Upper lobe of right lung (tissue), 1 donor: ENCODE results near the gene ATF1. TPM values are rescaled to one million over a fixed set of nuclear protein-coding genes. Genes with fewer than 3 reads are reported as not detected.
"Not testable (repeated sequence)": the region's sequence is repeated elsewhere in the genome, so short reads cannot be mapped to it uniquely, and the experiment has no call there.

ENCODE experiments used
- ATAC-seq: fragments of 200-7000 bp; cut with Tn5 transposase; one replicate; pipeline ENCODE4 v1.9.1; 2020; ENCODE audit warnings: mild to moderate bottlenecking, moderate library complexity
- DNase-seq: peaks from one replicate; pipeline ENCODE4 v3.0.0-alpha.2; 2020
- H3K27ac ChIP-seq: fragments of 200-600 bp; one replicate; pipeline ENCODE4 v1.8.0; 2022
- H3K27me3 ChIP-seq: fragments of 200-600 bp; one replicate; pipeline ENCODE4 v1.8.0; 2022; ENCODE audit warnings: mild to moderate bottlenecking
- H3K36me3 ChIP-seq: fragments of 200-600 bp; one replicate; pipeline ENCODE4 v1.8.0; 2022
- H3K4me1 ChIP-seq: fragments of 200-600 bp; one replicate; pipeline ENCODE4 v1.8.0; 2022
- H3K4me3 ChIP-seq: fragments of 200-600 bp; one replicate; pipeline ENCODE4 v1.8.0; 2022; ENCODE audit warnings: mild to moderate bottlenecking
- H3K9me3 ChIP-seq: fragments of 200-600 bp; one replicate; pipeline ENCODE4 v1.8.0; 2022
- intact Hi-C: fragments of 100-400 bp; cut with DNase I; formaldehyde crosslinking; loops from one replicate; pipeline ENCODE4 v1.11.0; 2022
- total RNA-seq: library from RNA; stranded (reverse); fragmentation: NEBNext Ultra II Directional; extraction: Animal tissue kit (Norgen Biotek cat#: 25700); gene quantifications from one replicate; pipeline ENCODE4 v1.2.1, GENCODE V29; 2021
- TF ChIP-seq, protein P1 (sequence below): fragments of 200-600 bp; IDR thresholded peaks from one replicate; pipeline ENCODE4 v1.8.0; 2022; ENCODE audit warnings: antibody characterized with exemption
- donor health status: DM: no; HTN: yes; CAD: no; lungs with severe emphysema.

The ATF1 gene
- total RNA-seq, 1 donor from 2014 or later: 36.8 TPM

DNA sequence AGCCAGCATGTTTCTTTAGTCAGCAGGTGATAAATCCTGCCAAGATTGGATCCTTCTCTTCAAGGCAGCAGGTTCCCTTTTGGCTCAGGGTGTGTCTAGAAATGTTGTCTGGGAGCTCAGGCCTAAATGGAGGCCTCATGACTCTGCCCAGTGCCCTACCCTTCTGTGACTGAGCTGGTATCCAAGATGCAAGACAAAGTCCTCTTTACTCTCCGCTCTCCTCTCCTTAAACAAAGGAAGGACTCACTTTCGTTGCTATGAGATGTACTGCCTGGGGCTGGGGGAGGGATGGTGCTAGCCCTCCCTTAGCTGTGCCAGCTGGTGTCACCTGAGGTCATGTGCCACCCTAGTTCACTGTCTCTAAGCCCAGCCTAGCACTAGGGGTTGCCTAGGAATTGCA is 65.0 kb downstream of the ATF1 start:
- no peak for ATAC-seq
- DNase-seq: no peak
- TF ChIP-seq, protein P1, sequence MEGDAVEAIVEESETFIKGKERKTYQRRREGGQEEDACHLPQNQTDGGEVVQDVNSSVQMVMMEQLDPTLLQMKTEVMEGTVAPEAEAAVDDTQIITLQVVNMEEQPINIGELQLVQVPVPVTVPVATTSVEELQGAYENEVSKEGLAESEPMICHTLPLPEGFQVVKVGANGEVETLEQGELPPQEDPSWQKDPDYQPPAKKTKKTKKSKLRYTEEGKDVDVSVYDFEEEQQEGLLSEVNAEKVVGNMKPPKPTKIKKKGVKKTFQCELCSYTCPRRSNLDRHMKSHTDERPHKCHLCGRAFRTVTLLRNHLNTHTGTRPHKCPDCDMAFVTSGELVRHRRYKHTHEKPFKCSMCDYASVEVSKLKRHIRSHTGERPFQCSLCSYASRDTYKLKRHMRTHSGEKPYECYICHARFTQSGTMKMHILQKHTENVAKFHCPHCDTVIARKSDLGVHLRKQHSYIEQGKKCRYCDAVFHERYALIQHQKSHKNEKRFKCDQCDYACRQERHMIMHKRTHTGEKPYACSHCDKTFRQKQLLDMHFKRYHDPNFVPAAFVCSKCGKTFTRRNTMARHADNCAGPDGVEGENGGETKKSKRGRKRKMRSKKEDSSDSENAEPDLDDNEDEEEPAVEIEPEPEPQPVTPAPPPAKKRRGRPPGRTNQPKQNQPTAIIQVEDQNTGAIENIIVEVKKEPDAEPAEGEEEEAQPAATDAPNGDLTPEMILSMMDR: no peak
- intact Hi-C loops: no loop called here
- Histone ChIP-seq H3K4me1 (peaks cover 10% of the 10 kb centered on the region), H3K27me3 (no peaks in the 10 kb centered on the region), H3K4me3 (no peak overlapping the region), H3K36me3 (no peaks in the 10 kb centered on the region), H3K27ac (no peak overlapping the region), H3K9me3 (no peaks in the 10 kb centered on the region)

GRCh38 chr12:50833801-50834200 is 69.9 kb downstream of the ATF1 start:
- H3K4me1 ChIP-seq, H3K27ac ChIP-seq, DNase-seq, H3K27me3 ChIP-seq, ATAC-seq, H3K36me3 ChIP-seq, H3K4me3 ChIP-seq, intact Hi-C loops, H3K9me3 ChIP-seq: not testable (repeated sequence)

GRCh38 chr12:50839042-50839441 is 75.1 kb downstream of the ATF1 start:
- Histone ChIP-seq H3K4me3 (no peak overlapping the region), H3K27ac (no peak overlapping the region), H3K27me3 (no peaks in the 10 kb centered on the region), H3K9me3 (no peaks in the 10 kb centered on the region), H3K36me3 (no peaks in the 10 kb centered on the region), H3K4me1 (no peaks in the 10 kb centered on the region)
- TF ChIP-seq, protein P1: no peak
- DNase-seq: no peak
- intact Hi-C loops: no loop called here
- ATAC-seq: no peak

DNA sequence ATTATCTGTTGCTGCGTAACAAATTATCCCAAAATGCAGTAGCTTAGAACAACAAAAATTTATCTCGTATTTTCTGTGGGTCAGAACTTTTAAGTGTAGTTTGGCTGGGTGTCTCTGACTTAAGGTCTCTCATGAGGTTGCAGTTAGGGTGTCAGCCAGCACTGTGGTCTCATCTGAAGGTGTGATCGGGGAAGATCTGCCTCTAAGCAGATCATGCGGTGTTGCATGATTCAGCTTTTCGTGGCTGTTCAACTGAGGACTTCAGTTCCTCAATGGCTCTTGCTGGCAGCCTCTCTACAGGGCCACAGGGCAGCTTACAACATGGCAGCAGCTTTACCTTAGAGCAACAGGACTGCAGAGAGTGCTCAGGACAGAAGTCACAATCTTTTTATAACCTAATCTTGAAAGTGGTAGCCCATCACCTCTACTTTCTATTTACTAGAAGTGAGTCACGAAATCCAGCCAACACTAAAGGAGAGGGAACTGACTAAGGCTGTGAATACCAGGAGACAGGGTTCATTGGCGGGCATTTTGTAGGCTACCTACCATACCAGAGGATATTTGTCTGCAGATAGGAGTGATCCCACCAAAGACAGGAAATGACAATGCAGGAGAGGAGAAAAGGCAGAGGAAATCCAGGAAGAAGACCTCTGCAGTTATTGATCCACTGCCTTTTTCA is 77.0 kb downstream of the ATF1 start:
- H3K9me3 ChIP-seq: no peaks in the 10 kb centered on the region
- no peaks in the 10 kb centered on the region for H3K4me1 ChIP-seq
- intact Hi-C loops: no loop called here
- TF ChIP-seq, protein P1: no peak
- DNase-seq (no peak), ATAC-seq (no peak)
- no peaks in the 10 kb centered on the region for H3K27me3 ChIP-seq
- no peaks in the 10 kb centered on the region for H3K36me3 ChIP-seq
- H3K27ac ChIP-seq: no peak overlapping the region
- H3K4me3 ChIP-seq: no peak overlapping the region

GRCh38 chr12:50841716-50842531 is 78.0 kb downstream of the ATF1 start:
- TF ChIP-seq, protein P1: no peak
- DNase-seq: no peak
- no peak overlapping the region for H3K4me3 ChIP-seq
- no peaks in the 10 kb centered on the region for H3K4me1 ChIP-seq
- no peak for ATAC-seq
- H3K27ac ChIP-seq: no peak overlapping the region
- H3K27me3 ChIP-seq: no peaks in the 10 kb centered on the region
- no peaks in the 10 kb centered on the region for H3K9me3 ChIP-seq
- no peaks in the 10 kb centered on the region for H3K36me3 ChIP-seq
- intact Hi-C loops: no loop called here
